Nephron progenitor cell (in vitro differentiated cells): ENCODE results near the gene TRERF1.

ENCODE experiments used
- DNase-seq: peaks from one replicate; pipeline ENCODE4 v3.0.0; 2021
- H3K27ac Mint-ChIP-seq: 2 replicates; pipeline ENCODE4 v1.8.0; 2021; ENCODE audit warnings: mild to moderate bottlenecking, moderate library complexity, mixed read lengths
- H3K27me3 Mint-ChIP-seq: 2 replicates; pipeline ENCODE4 v1.8.0; 2021; ENCODE audit warnings: mild to moderate bottlenecking, low read depth, mixed read lengths; ENCODE audit not compliant: poor library complexity
- H3K36me3 Mint-ChIP-seq: 2 replicates; pipeline ENCODE4 v1.8.0; 2021; ENCODE audit warnings: low read depth, mixed read lengths
- H3K4me1 Mint-ChIP-seq: 2 replicates; pipeline ENCODE4 v1.8.0; 2021; ENCODE audit warnings: mixed read lengths
- H3K4me3 Mint-ChIP-seq: 2 replicates; pipeline ENCODE4 v1.8.0; 2021; ENCODE audit warnings: mild to moderate bottlenecking, moderate library complexity, mixed read lengths
- H3K9me3 Mint-ChIP-seq: 2 replicates; pipeline ENCODE4 v1.8.0; 2021; ENCODE audit warnings: mild to moderate bottlenecking, moderate library complexity, mixed read lengths
- TF ChIP-seq, protein P1 (sequence below): fragments of 200-600 bp; sonication (generic); IDR thresholded peaks from 2 replicates; pipeline ENCODE4 v1.5.0; 2021; ENCODE audit warnings: antibody characterized with exemption

TRERF1 gene

DNA sequence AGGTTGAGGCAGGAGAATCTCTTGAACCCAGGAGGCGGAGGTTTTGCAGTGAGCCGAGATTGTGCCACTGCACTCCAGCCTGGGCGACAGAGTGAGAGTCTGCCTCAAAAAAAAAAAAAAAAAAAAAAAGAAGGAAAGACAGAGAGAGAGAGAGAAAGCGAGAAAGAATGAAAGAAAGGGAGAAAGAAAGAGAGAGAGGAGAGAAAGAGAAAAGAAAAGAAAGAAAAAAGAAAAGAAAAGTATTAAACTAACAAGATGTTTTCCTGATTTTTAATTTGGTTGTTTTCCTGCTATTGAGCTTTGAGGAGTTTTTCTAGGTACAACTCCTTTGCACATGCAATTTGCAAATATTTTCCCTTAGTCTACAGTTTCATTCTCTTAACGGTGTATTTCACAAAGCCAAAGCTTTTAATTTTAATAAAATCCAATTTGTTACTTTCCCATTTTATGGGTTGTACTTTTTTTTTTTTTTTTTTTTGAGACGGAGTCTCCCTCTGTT lies 10.8 kb upstream of the TRERF1 start:
- no peak for DNase-seq
- TF ChIP-seq, protein P1, sequence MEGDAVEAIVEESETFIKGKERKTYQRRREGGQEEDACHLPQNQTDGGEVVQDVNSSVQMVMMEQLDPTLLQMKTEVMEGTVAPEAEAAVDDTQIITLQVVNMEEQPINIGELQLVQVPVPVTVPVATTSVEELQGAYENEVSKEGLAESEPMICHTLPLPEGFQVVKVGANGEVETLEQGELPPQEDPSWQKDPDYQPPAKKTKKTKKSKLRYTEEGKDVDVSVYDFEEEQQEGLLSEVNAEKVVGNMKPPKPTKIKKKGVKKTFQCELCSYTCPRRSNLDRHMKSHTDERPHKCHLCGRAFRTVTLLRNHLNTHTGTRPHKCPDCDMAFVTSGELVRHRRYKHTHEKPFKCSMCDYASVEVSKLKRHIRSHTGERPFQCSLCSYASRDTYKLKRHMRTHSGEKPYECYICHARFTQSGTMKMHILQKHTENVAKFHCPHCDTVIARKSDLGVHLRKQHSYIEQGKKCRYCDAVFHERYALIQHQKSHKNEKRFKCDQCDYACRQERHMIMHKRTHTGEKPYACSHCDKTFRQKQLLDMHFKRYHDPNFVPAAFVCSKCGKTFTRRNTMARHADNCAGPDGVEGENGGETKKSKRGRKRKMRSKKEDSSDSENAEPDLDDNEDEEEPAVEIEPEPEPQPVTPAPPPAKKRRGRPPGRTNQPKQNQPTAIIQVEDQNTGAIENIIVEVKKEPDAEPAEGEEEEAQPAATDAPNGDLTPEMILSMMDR, result no peak
- Mint-ChIP-seq H3K4me3 (no peak overlapping the region), H3K27me3 (peaks cover 42% of the 10 kb centered on the region), H3K27ac (no peak overlapping the region), H3K36me3 (no peaks in the 10 kb centered on the region), H3K4me1 (no peaks in the 10 kb centered on the region), H3K9me3 (peaks cover 19% of the 10 kb centered on the region)

DNA sequence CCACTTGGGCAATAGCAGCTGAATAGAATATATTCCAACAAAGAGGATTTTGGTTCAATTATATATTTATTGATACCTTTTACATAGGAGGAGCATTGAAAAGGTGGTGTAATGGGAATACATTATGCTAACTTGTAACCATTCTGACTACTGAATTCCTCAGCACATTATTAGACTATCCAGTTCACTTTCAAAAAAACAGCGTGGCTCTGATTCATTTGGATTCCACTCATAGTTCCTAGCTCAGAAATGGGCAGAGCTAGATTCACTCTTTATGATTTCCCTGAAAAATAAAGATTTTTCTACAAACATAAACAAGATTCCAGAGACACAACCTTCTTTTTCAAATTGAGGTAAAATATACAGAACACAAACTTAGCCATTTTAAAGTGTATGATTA lies 9.2 kb upstream of the TRERF1 start:
- Mint-ChIP-seq H3K4me1 (no peaks in the 10 kb centered on the region), H3K27ac (no peak overlapping the region), H3K4me3 (no peak overlapping the region), H3K27me3 (peaks cover 52% of the 10 kb centered on the region), H3K9me3 (peaks cover 10% of the 10 kb centered on the region), H3K36me3 (no peaks in the 10 kb centered on the region)
- DNase-seq, result no peak
- TF ChIP-seq, protein P1, result no peak

DNA sequence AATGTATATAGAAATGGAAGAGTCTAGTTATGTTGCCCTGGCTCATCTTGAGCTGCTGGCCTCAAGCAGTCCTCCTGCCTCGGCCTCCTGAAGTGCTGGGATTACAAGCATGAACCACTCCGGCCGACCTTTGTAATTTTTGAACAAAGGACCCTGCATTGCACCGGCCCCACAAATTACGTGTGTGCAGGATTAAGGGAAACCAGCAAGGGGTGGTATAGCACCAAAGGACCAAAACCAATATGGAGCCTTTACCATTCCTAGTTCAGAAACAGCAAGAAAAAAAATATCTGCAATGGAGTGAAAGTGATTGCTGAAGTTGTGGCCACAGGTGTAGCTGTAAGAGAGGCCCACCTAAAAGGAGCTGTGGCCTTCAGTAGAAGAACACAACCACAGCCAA lies 8.2 kb upstream of the TRERF1 start:
- Mint-ChIP-seq H3K4me3 (no peak overlapping the region), H3K36me3 (no peaks in the 10 kb centered on the region), H3K9me3 (peaks cover under 1% of the 10 kb centered on the region), H3K27me3 (peaks cover 62% of the 10 kb centered on the region), H3K4me1 (no peaks in the 10 kb centered on the region), H3K27ac (no peak overlapping the region)
- no peak for DNase-seq
- TF ChIP-seq, protein P1, result no peak

DNA sequence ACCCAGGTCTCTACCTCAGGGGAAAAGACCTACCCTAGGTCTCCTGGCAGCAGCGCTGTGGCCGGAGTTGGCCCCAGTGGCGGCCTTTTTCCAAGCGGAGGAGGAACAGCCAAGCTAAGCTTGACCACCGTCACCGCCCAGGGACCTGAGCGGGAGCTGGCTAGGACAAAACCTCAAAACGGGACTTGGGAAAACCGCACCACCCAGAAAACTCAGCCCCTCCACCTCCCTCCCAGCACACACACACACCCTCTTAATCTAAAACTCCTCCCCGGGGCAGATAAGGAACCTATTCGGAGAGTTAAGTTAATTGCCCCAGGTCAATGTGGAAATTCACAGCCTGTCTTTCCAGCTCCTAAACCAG lies 2.7 kb upstream of the TRERF1 start:
- no peaks in the 10 kb centered on the region for H3K9me3 Mint-ChIP-seq
- peak; percentile 40 for DNase-seq
- no peaks in the 10 kb centered on the region for H3K36me3 Mint-ChIP-seq
- peak overlapping the region; percentile 81 for H3K4me3 Mint-ChIP-seq
- peaks cover 76% of the 10 kb centered on the region for H3K27me3 Mint-ChIP-seq
- peaks cover 31% of the 10 kb centered on the region for H3K4me1 Mint-ChIP-seq
- TF ChIP-seq, protein P1, result no peak
- no peak overlapping the region for H3K27ac Mint-ChIP-seq

DNA sequence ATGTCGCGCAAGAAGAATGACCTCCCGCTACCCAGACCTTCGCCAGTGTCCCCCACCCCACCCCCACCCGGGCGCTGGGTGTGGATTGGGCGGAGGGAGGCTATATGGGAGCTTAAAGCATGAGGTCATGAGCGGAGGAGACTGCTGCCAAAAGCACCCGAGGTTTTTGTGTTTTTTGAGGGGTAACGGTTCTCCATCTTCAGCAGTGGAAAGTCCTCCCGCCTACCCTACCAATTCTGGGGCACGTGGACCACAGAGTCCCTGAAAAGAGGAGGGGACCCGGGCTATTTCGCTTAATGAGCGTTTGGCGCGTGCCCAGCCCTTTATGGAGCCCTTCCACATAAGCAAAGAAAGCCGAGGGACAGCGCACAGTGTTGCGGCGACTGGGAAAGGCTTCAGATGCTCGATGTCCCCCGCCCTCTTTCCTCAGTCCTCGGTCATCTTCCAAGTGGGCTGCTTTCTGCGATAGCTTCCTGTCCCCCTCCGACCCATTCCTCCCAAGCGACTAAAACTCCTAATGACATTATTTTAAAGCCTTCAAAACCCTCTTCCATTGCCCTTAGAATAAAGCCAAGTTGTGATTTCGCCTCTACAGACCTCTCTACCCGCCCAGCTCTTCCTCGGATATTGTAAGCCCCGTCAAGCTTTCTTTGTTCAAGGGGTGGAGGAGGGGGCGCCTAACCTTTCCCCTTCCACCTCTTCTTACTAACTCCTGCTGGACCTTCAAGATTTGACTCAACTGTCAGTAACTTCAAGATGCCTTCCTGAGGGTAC lies 2.1 kb upstream of the TRERF1 start:
- Mint-ChIP-seq H3K27me3 (peaks cover 76% of the 10 kb centered on the region), H3K27ac (no peak overlapping the region), H3K4me3 (peak overlapping the region; percentile 81), H3K36me3 (no peaks in the 10 kb centered on the region), H3K9me3 (no peaks in the 10 kb centered on the region), H3K4me1 (peaks cover 37% of the 10 kb centered on the region)
- peak; percentile 49 for DNase-seq
- TF ChIP-seq, protein P1, result no peak
